ENCODE results near the gene SYN1. TPM values are rescaled to one million over a fixed set of nuclear protein-coding genes. Genes with fewer than 3 reads are reported as not detected.
A peak's percentile ranks its signal among the peaks of the same experiment; 100 is the strongest.
"Not testable (repeated sequence)": the region's sequence is repeated elsewhere in the genome, so short reads cannot be mapped to it uniquely, and the experiment has no call there.

The SYN1 gene
- not detected for total RNA-seq
- long read RNA-seq = 0 reads

DNA sequence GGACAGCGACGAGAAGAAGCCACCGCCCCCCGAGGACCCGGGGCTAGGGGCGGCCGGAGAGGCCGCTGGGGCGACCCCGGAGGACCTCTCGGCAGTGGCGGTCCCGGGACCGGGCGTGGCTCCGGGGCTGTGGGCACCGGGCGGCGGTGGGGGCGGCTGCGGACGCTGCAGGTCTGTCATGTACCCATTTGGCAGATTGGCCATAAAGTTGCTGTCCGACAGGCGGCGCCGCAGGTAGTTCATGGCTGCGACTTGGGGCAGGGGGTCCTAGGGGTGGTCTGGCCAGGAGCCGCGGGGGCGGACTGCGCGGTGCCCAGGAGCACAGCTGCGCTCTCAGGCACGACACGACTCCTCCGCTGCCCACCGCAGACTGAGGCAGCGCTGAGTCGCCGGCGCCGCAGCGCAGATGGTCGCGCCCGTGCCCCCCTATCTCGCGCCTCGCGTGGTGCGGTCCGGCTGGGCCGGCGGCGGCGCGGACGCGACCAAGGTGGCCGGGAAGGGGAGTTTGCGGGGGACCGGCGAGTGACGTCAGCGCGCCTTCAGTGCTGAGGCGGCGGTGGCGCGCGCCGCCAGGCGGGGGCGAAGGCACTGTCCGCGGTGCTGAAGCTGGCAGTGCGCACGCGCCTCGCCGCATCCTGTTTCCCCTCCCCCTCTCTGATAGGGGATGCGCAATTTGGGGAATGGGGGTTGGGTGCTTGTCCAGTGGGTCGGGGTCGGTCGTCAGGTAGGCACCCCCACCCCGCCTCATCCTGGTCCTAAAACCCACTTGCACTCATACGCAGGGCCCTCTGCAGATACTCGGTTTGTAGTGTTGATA is at the start of gene SYN1:
TSS of gene SYN1 (minus strand) at position 372 of the 817 bp plus-strand sequence. CDS start at position 243, 129 bp downstream.
- DNase-seq (ENCODE audit: low spot score) = peak; percentile 91

DNA sequence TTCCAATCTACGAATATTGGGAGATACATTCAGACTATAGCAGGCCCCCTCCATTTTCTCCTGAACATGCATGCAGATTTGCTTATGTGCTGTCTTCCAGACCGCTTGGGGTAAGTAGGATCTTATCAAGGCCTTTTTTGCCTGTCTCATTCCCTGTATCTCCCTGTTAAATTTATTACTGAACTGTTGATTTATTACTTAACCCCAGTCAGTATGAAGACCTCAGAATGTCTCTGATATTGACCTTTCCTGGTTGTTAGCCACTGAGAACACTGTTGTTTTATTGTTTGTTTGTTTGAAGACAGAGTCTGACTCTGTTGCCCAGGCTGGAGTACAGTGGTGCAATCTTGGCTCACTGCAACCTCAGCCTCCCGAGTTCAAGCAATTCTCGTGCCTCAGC is 46.1 kb upstream of the SYN1 start:
- DNase-seq (ENCODE audit: low spot score) = not testable (repeated sequence)

DNA sequence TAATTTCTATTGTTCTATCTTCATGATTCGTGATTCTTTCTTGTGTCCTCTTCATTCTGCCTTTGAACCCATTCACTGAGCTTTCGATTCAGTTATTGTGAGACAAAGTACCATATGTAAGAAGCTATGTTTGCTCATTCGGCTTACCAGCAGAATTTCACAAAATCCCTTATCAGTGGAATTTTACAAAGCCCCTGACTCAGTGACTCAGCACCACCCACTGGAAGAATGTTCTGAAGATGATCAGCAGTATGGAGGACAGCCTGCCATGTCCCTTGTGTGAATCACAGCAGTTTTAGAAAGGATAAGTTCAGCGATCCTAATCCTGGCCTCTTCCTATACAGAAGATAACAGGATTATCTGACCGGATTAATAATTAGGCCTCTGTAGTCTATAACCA is 45.1 kb upstream of the SYN1 start:
- no peak for DNase-seq (ENCODE audit: low spot score)

DNA sequence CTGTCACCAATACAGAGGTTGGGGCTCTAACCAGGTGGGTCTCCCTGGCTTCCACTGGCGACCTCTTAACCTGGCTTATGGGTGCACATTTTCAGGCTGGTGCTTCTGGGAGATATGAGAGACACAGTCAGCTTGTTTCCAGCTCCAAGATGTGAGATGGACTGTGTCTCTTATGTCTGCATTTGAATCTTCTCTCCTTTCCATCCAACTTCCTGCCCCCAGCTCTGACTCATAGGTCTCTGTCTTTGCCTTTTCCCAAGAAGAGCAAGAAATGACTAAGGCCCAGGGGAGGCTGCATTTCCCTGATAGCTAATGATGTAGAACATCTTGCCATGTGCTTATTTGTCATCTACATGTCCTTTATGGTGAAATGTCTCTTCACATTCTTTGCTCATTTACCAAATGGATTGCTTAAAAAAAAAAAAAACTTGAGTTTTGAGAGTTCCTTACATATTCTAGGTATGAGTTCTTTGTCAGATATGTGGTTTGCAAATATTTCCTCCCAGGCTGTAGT is 42.5 kb upstream of the SYN1 start:
- DNase-seq (ENCODE audit: low spot score) = no peak

DNA sequence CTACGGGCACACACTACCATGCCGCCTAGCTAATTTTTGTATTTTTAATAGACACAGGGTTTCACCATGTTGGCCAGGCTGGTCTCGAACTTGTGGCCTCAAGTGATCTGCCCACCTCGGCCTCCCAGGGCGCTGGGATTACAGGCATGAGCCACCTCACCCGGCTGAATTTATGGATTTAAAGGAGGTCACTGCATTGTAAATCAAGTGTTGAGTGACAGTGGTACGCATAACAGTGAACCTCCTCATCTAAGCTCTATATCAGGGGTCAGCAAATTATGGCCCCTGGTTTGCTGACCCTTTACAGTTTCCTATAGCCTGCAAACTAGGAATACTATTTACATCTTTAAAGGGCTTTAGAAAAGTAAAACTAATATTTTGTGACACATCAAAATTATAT is 41.9 kb upstream of the SYN1 start:
- no peak for DNase-seq (ENCODE audit: low spot score)

DNA sequence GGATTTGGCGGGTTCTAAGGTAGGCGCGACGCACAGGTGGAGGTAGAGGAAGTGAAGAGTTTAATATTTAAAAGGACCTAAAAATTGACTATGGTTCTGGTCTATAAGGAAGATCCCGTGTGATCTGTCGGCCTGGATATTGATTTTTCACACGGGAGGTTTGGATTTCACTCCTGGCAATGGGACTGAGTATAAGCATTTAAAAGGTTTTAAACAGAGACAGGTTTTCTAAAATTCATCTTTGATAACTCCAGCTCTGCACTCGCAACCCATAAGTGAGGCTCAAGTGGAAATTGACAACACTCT is 39.7 kb upstream of the SYN1 start:
- no peak for DNase-seq (ENCODE audit: low spot score)

DNA sequence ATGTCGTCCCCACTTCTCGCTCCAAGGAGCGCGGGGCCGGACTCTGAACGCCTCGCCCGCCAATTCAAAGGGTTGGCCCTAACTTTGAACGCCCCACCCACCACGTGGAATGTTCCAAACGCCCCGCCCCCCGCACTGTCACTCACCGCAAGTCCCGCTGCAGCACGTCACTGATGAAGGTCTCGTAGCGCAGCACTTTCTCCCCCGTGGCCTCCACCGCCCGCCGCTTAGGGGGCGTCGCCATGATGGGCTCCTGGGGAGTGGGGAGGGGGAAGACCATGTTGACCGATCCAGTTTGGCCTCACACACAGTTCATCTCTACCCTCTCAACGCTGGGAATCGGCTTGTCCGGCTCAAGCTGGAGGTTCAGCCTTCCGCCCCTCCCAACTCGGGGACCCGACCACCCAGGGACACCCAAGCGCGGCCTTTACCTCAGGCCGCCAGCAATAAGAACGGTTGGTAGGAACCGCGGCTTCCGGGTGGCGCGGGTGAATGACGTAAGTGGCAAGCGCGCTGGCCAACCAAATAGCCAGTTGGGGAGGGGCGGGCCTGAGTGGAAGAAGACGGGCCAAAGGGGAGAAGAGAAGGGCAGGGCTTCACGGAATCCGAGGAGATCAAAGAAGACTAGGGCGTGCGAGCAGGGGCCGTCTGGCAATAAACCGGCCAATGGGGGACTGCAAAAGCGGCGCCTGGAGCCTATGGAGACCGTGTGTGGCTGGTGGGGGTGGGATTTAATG is 39.2 kb upstream of the SYN1 start, which contains the start of gene UXT:
TSS of gene UXT (minus strand) at position 497 of the 737 bp plus-strand sequence. CDS start at position 244, 253 bp downstream.
- DNase-seq (ENCODE audit: low spot score) = peak; percentile 96

DNA sequence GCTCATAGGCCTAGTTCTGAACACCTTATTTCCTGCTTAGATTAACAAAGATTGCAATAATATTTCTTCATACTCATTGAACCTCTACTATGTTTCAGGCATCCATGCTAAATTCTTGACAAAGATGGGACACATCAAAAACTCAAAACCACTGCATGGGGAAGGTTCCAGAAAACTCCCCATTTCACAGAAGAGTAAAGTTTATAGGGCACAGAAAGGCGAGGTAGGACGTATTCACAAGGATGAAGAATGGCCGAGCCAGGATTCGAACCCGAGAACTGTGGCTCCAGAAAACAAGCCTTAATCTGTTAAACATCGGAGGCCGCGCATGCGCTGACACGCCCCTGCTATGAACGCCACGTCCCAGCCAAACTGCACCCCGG is 38.6 kb upstream of the SYN1 start:
- DNase-seq (ENCODE audit: low spot score) = no peak

DNA sequence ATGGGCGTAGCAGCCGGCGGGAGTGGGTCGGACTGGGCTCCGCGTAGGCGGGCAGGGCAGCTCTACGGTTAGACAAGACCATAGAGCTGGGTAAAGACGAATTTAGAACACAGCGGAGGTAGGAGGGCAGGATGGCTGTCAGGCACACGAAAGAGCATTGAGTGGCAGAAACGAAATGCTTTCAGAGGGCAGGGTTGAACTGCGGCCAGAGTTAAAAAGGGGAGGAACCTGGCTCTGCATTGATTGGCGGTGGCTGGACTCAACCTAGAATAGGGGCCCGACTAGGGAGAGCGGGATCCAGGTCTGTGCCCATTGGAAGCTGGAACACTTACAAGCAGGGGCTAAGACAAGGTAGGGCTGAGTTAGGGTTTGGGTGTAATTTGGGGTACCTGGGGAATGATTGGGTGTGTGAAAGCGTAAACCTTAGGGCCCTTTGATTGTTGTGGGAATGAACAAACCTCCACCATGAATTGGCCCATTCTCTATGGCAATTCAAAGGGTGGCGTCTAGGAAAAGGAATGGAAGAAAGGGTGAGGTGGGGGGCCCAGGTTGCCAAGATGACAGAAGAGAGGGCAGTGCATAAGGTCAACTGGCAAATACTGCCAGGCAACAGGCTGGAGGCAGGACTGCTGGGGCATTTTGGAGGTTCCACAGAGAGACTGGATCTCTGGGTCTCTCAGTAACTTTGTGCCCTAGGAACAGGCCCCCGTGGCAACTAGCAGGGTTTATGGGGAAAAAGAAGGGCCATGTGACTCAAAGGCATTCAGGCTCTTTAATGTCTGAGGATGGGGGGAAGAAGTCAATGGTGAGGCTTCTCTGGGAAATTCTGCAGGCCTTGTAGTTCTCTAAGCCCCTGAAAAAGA is 31.6 kb upstream of the SYN1 start:
- no peak for DNase-seq (ENCODE audit: low spot score)

DNA sequence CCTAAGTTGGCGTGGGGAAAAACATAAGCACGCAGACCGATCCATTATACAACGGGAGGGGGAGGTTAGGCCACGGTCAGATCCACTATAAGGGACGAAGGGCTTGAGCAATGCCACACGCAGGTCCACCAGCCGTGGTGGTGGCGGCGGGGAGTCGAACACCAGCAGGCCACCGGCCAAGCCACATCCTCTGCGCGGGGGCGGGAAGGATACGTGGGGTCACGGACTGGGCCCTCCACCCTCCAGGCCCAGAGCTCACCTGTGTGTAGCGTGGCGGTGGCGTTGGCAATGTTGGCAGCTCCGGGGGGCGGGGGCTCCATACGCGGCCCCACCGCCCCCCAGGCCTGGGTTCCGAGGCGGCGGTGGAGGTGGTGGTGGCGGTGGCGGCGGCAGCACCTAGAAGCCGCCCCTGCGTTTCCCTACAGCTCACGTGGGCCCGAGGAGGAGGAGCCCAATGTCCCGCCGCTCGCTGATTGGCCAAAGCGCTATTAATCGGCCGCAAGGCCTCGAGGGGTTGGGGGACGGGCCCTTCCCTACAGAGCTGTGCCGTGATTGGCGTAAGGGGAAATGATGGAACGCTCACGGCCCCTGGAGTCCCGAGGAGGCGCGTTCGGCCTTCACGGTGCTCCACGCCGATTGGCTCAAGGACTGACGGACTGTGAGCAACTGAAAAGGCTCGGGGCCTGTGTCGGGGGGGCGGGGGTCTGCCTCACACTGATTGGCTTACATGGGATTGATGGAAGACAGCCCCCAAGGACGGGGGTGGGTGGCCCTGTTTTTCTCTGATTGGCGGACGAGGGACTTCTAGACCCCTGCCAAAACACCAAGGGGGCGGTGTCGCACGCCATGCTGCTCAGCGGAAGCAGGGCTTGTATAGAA is 30.7 kb upstream of the SYN1 start, which contains the start of gene ELK1:
TSS of gene ELK1 (minus strand) at position 400 of the 879 bp plus-strand sequence. CDS start 9,122 bp downstream, outside the sequence.
- DNase-seq (ENCODE audit: low spot score) = peak; percentile 93

DNA sequence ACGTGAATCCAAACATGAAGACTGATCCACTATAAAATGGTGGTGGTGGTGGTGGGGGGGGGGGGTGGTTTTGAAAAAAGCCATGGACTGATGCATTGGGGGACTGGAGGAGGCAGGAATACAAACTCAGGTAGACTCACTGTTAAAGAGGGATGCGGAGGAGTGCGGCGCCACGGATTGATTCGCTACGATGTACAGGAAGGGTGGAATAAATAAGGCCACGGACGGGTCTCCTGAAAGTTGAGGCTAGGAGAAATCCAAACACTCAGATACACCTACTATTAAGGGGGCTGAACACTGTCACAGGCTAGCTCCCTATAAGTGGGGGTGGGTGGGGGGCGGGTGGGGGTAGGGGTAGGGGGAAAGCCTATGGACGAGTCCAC is 30.1 kb upstream of the SYN1 start:
- DNase-seq (ENCODE audit: low spot score) = no peak

DNA sequence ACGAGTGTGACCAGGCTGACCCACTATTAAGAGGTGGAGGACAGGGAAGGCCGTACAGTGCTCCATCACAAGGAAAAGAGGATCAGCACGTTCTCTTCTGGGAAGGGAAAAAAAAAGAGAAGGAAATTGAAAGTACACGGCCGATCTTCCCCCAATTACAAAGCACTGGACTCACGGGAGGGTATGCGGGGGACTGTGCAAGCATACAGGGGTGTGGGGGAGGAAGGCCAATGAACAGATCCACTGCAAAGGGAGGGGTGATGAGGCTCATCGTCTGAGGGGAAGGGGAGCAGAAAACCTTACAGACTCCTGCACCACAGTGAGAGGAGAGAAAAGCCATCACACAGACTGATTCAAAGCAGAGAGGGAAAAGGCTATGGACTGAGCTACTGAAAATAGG is 29.6 kb upstream of the SYN1 start:
- no peak for DNase-seq (ENCODE audit: low spot score)

DNA sequence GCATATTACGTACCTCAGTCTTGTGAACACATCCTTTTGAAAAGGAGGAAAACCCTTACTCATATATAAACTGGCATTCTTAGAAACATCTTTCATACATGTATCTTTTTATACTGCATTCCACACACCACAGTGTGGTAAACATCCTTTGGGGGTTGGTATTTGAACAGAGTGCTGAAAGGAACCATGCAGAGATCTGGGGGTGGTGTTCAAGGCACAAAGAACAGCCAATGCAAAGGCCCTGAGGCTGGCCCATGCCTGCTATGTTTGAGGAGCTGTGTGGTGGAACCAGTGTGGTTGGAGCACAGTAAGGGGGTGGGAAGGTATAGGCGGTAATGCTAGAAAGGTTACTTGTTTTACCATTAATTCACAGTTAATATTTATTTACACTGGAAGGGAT is 28.7 kb upstream of the SYN1 start:
- no peak for DNase-seq (ENCODE audit: low spot score)

DNA sequence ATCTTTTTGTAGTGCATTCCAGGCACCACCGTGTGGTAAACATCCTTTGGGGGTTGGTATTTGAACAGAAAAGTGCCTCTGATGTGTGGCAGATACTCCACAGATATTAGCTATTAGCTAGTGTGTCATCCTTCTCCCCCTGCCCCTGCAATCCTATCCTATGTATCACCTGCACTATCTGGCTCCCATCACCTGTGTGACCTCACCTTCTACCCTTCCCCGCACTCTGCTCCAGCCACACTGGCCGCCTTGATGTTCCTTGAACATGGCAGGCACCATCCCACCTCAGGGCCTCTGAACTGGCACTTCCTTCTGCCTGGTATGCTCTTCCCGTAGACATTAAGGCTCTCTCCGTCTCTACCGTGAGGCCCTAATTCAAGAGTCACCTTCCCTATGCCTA is 27.0 kb upstream of the SYN1 start:
- DNase-seq (ENCODE audit: low spot score) = no peak

DNA sequence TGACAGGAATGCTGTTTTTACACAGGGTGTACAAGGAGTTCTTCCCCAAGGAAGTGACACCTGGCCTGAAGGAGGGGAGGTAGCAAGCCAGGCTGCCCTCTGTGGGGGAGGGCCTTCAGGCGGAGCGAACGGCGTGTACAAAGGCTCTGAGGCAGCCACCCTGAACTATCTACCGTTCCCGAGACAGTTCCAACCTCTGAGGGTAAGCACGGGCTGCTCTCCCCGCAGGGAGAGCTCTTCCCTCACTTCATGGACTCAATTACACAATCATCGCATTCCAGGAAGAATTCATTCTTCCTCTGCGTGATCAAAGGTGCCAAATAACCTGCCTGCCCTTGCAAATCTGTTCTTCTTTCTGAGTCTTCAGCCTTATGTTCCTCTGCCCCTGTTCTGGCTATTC is 25.9 kb upstream of the SYN1 start:
- peak; percentile 28 for DNase-seq (ENCODE audit: low spot score)

DNA sequence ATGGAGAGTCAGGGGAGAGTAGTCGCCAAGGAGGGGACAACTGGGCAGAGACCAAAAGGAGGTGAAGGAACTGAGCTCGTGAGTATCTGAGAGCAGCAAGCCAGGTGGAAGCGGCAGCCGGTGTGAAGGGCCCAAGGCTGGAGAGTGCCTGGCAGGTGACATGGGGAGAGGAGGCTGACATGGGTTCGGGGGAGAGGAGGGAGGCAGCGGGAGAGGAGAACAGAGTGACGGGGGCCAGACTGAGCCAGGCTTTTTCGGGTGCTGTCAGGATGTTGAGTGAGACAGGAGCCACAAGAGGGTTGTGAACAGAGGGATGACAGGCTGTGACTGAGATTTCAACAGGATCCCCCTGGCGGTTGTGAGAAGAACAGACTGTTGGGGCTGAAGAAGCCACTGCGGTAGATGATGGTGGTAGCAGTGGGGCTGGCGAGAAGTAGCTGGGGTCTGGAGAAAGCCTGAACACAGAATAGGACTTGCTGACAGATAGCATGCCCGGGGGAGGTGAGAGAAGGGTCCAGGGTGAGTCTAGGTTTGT is 25.0 kb upstream of the SYN1 start:
- peak; percentile 81 for DNase-seq (ENCODE audit: low spot score)

DNA sequence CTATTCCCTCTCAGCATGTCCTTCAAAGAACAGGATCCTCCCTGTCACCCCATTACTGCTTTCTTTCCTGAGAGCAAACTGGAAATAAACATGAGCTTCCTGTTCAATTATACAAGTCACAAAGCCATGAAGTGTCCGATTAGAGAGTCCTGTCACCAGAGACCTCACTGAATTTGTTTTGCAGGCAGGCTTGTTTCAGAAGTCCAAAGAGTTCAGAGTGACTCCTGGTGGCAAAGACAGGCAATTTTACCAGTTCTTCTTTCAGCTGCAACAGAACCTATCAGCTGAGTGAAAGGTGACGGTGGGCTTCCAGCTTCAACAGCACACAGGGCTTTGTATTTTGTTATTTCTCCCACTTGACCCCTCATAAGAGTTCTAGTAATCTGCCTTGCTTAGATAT is 24.3 kb upstream of the SYN1 start:
- no peak for DNase-seq (ENCODE audit: low spot score)

DNA sequence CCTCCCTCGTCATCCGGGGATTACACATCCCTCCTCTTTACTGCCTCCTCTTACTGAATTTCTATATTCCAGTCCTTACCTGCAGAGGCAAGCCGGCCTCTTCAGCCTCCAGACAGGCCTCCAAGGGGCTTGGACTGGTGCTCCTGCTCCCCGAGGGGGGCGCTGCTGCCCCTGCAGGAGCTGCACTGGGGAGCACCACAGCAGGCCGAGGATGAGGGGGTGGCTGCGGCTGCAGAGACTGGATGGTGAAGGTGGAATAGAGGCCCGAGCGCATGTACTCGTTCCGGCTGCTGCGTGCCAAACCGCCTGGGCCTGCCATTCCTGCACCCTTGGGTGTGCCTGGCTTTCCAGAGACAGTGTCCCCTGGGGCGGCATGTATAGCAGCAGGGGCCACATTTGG is 19.2 kb upstream of the SYN1 start:
- no peak for DNase-seq (ENCODE audit: low spot score)

DNA sequence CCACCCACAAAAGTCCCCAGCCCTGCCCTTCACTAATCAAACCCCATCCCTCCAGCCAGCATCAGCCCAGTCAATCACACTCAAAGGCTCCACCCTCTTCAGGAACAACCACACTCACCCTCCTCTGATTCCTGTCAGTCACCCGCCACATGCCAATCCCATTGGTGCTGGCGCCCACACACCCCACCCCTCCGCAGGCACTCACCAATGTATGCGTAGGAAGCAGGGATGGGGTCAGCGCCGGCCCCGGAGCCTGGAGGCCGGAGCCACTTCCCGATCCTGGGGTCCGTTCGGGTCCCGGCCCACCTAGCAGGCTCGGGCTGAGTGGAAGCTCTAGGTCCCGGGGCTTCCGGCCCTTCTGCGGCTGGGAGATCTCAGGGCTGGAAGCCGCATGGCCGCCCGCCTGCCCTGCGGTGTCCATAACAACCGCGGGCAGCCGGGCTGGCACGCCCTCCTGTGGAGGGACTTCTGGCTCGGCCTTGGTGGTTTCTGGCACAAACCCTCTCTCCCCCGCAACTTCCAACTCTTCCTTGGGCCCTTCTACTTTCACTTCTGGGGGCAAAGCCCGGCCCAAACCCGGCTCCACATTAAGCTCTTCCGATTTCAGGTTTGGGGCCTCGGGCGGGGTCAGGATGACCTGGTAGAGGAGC is 18.0 kb upstream of the SYN1 start:
- DNase-seq (ENCODE audit: low spot score) = no peak

All from mesenteric fat pad (tissue), 1 donor.